Smooth muscle cell (in vitro differentiated cells): ENCODE results near the gene MARCHF3. TPM values are rescaled to one million over a fixed set of nuclear protein-coding genes. Genes with fewer than 3 reads are reported as not detected.

Source experiments
- DNase-seq: peaks from one replicate; lab custom pipeline; 2025; ENCODE audit not compliant: unreplicated experiment; lab: John Stamatoyannopoulos, UW
- H2AFZ ChIP-seq: fragments of 200-600 bp; sonication (generic); 2 replicates; pipeline ENCODE4 v1.6.0; 2016; ENCODE audit warnings: antibody characterized with exemption, low read depth, mild to moderate bottlenecking
- H3F3A ChIP-seq: fragments of 200-600 bp; sonication (generic); 2 replicates; pipeline ENCODE4 v1.6.0; 2017; ENCODE audit warnings: antibody characterized with exemption, low read depth
- H3K27ac ChIP-seq: fragments of 200-600 bp; sonication (generic); 2 replicates; pipeline ENCODE4 v1.5.1; 2016; ENCODE audit warnings: low read depth, mild to moderate bottlenecking
- H3K27me3 ChIP-seq: fragments of 200-600 bp; sonication (generic); 2 replicates; pipeline ENCODE4 v1.6.1; 2016; ENCODE audit warnings: low read depth, mild to moderate bottlenecking
- H3K36me3 ChIP-seq: fragments of 200-600 bp; sonication (generic); 2 replicates; pipeline ENCODE4 v1.5.1; 2016; ENCODE audit warnings: low read depth
- H3K4me1 ChIP-seq: fragments of 200-600 bp; sonication (generic); 2 replicates; pipeline ENCODE4 v1.5.1; 2016; ENCODE audit warnings: low read depth
- H3K4me2 ChIP-seq: fragments of 200-600 bp; sonication (generic); 2 replicates; pipeline ENCODE4 v1.6.0; 2016; ENCODE audit warnings: mild to moderate bottlenecking
- H3K4me3 ChIP-seq: fragments of 200-600 bp; sonication (generic); 2 replicates; pipeline ENCODE4 v1.5.1; 2016; ENCODE audit warnings: mild to moderate bottlenecking
- H3K79me2 ChIP-seq: fragments of 200-600 bp; sonication (generic); 2 replicates; pipeline ENCODE4 v1.6.0; 2016; ENCODE audit warnings: low read depth, mild to moderate bottlenecking
- H3K9ac ChIP-seq: fragments of 200-600 bp; sonication (generic); 2 replicates; pipeline ENCODE4 v1.6.0; 2016; ENCODE audit warnings: low read depth
- H3K9me3 ChIP-seq: fragments of 200-600 bp; sonication (generic); replicated peaks from 2 replicates; pipeline ENCODE4 v1.5.1; 2016; ENCODE audit warnings: low read depth
- H4K20me1 ChIP-seq: fragments of 200-600 bp; sonication (generic); 2 replicates; pipeline ENCODE4 v1.6.0; 2016; ENCODE audit warnings: low read depth
- CTCF ChIP-seq: fragments of 200-600 bp; sonication (generic); IDR thresholded peaks from 2 replicates; pipeline ENCODE4 v1.5.1; 2017; ENCODE audit warnings: borderline replicate concordance, mild to moderate bottlenecking, antibody characterized with exemption; ENCODE audit not compliant: insufficient read depth, poor library complexity, severe bottlenecking
- WGBS: methylation state at CpG from one replicate; pipeline ENCODE4 v1.1.7; 2016; ENCODE audit warnings: low lambda C conversion rate; 5-methylcytosine and 5-hydroxymethylcytosine counted together
- polyA plus RNA-seq: library from polyadenylated mRNA; unstranded; fragments of >200 nt; fragmentation: Nextera tagmentation; extraction: Ambion mirVana; gene quantifications from 2 replicates; pipeline ENCODE4 v1.2.1, GENCODE V29; 2016
- total RNA-seq: library from RNA; depleted of rRNA; stranded (reverse); fragments of >200 nt; gene quantifications from 2 replicates; pipeline ENCODE4 v1.2.3, GENCODE V29; 2014

The MARCHF3 gene, protein sequence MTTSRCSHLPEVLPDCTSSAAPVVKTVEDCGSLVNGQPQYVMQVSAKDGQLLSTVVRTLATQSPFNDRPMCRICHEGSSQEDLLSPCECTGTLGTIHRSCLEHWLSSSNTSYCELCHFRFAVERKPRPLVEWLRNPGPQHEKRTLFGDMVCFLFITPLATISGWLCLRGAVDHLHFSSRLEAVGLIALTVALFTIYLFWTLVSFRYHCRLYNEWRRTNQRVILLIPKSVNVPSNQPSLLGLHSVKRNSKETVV
- total RNA-seq: 6.7 and 30.8 TPM in 2 replicates
- polyA plus RNA-seq: 16.8 and 17.8 TPM in 2 replicates

GRCh38 chr5:127030259-127031146 lies at the start of gene MARCHF3:
TSS of gene MARCHF3 (minus strand) at chr5:127030558. CDS start at chr5:126918171, 112,387 bp downstream.
- Histone ChIP-seq H3K36me3 (no peaks in the 10 kb centered on the region), H2AFZ (peak within 1 kb of the TSS; percentile 96), H3F3A (no peaks in the 10 kb centered on the region), H4K20me1 (no peaks in the 10 kb centered on the region), H3K4me2 (peak within 1 kb of the TSS; percentile 83), H3K27me3 (peaks cover 7% of the 10 kb centered on the region), H3K4me1 (peaks cover 3% of the 10 kb centered on the region), H3K9me3 (no peaks in the 10 kb centered on the region), H3K27ac (peak within 1 kb of the TSS; percentile 61), H3K9ac (peak within 1 kb of the TSS; percentile 75), H3K4me3 (peak within 1 kb of the TSS; percentile 62), H3K79me2 (peaks cover 7% of the 10 kb centered on the region)
- WGBS: under 1% methylated on average over 95 of the region's 97 CpGs
- TF ChIP-seq CTCF: no peak
- peak; percentile 89 for DNase-seq

DNA sequence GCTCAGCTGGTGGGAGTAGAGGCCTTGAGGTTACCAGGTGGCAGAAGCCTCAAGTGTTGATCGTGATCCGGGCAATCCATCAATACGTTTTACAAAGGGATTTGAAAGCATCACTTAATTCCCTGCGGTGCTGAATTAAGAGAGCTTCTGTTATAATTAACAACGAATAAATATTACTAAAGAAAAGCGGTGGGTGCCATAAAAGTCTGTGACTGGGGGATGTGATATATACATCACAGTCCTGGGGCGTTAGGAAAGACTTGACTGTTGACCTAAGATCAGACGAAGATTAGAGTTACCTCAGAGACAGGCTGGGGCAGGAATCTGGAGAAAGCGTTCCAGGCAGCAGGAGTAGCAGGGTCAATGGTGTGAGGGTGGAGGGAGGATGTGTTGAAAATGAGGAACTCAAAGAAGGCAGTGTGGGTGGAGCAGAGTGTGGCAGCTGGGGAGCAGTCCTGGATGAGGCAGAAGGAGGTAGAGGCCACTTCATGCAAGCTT lies 49.7 kb upstream of the MARCHF3 start:
- WGBS: 28% methylated on average over 9 of the region's 9 CpGs
- no peak overlapping the region for H3K4me2 ChIP-seq

DNA sequence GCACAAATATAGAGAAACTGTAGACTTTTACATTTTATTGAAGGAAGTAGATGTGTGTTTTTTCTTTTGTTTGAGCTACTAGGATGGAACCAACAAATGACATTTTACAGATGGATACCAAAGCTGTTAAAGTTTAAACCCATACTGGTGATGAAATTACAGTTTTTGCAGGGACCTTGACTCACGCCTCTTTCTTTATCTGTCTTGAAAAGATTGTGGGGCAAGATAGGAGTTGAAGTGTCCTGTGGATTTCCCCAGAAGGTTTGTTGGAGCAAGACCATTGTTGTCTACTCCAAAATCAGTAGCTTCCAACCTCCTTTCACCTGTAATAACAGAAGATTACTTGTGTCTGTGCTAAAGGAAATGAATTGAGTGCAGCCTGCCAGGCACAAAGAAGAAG lies 47.0 kb upstream of the MARCHF3 start:
- Histone ChIP-seq H3K9me3 (no peaks in the 10 kb centered on the region), H3K79me2 (no peaks in the 10 kb centered on the region), H3K9ac (no peak overlapping the region), H3K4me2 (no peak overlapping the region), H3K4me1 (no peaks in the 10 kb centered on the region), H2AFZ (no peak overlapping the region), H3K36me3 (no peaks in the 10 kb centered on the region), H3K27ac (no peak overlapping the region), H3K4me3 (no peak overlapping the region), H4K20me1 (no peaks in the 10 kb centered on the region), H3K27me3 (no peaks in the 10 kb centered on the region), H3F3A (no peaks in the 10 kb centered on the region)
- no peak for DNase-seq
- no peak for TF ChIP-seq CTCF
- 57% methylated on average over 1 of the region's 1 CpG for WGBS

More for the DNA sequence above, 49.7 kb upstream of the MARCHF3 start:
- no peak overlapping the region for H3K27ac ChIP-seq
- no peak for DNase-seq
- H4K20me1 ChIP-seq: no peaks in the 10 kb centered on the region
- H3K36me3 ChIP-seq: no peaks in the 10 kb centered on the region
- no peaks in the 10 kb centered on the region for H3K79me2 ChIP-seq
- H3K9me3 ChIP-seq: no peaks in the 10 kb centered on the region
- H2AFZ ChIP-seq: peak overlapping the region; percentile 17
- no peaks in the 10 kb centered on the region for H3F3A ChIP-seq
- no peak overlapping the region for H3K9ac ChIP-seq
- no peak overlapping the region for H3K4me3 ChIP-seq
- no peaks in the 10 kb centered on the region for H3K27me3 ChIP-seq
- H3K4me1 ChIP-seq: no peaks in the 10 kb centered on the region
- no peak for TF ChIP-seq CTCF
